T-helper 17 cell (primary cell): ENCODE data around the gene FAM110A. TPM values are rescaled to one million over a fixed set of nuclear protein-coding genes. Genes with fewer than 3 reads are reported as not detected.

Experiments
- ATAC-seq: fragments of 150-1000 bp; cut with Tn5 transposase; 2 replicates; pipeline ENCODE4 v1.10.0; 2021; ENCODE audit warnings: mild to moderate bottlenecking, moderate library complexity
- DNase-seq, 3 donors: peaks; one replicate each; pipeline versions ENCODE4 v3.0.0 to v3.0.0-alpha.2; 2020 to 2021
- H3K9me3 ChIP-seq: one replicate; pipeline ENCODE4 v1.7.0; 2013; ENCODE audit warnings: low read length, mild to moderate bottlenecking; ENCODE audit not compliant: control insufficient read depth, poor library complexity, severe bottlenecking
- H3K27ac Mint-ChIP-seq: one replicate; pipeline ENCODE4 v1.8.0; 2022; ENCODE audit warnings: mild to moderate bottlenecking, moderate library complexity, mixed read lengths
- H3K27me3 Mint-ChIP-seq: one replicate; pipeline ENCODE4 v1.8.0; 2022; ENCODE audit warnings: mixed read lengths
- H3K36me3 Mint-ChIP-seq: one replicate; pipeline ENCODE4 v1.8.0; 2022; ENCODE audit warnings: low read depth, mixed read lengths
- H3K4me1 Mint-ChIP-seq: one replicate; pipeline ENCODE4 v1.8.0; 2022; ENCODE audit warnings: mild to moderate bottlenecking, mixed read lengths
- H3K4me3 Mint-ChIP-seq: one replicate; pipeline ENCODE4 v1.8.0; 2022; ENCODE audit warnings: mild to moderate bottlenecking, moderate library complexity, mixed read lengths
- total RNA-seq, 4 donors: library from RNA in 2 of 4; stranded (reverse) in 2 of 4; gene quantifications; one replicate each; pipeline ENCODE4 v1.2.3 and lab custom pipeline; 2022 to 2026

The FAM110A gene
- total RNA-seq, 2 donors from 2014 or later, result 14.1 to 35.1 TPM

DNA sequence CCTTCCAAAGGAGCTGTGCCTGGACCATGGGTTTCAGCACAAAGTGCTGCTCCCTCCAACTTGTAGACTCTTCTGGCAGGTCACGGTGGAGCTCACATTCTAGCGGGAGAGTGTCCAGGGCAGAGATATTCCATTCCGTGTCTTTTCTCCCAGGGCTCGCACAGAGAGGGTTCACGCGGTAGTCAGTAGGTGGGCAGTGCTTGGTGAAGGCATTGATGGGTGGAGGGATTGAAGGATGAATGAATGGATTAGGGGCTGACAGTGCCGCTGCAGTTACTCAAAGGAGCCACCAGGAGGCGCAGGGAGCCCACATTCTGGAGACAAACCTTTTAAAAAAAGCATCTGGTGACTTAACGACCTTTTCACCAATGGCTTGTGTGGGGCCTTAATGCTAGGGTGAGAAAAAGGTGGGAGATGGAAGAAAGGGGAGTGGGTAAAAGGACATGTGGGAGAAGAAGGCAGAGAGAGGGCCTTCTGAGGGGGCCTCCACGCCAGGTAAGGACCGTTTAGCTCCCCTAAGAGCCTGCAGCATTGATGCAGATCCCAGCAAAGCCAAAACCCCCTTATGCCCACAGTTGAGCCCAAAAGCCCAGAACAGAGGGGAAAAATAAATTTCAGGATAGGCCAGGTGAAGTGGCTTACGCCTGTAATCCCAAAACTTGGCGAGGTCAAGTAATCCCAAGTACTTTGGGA lies 17.5 kb upstream of the FAM110A start:
- peaks cover 3% of the 10 kb centered on the region for H3K36me3 Mint-ChIP-seq
- H3K4me1 Mint-ChIP-seq, result peaks cover 12% of the 10 kb centered on the region
- H3K4me3 Mint-ChIP-seq, result peak overlapping the region; percentile 33
- ATAC-seq (peak; percentile 63), DNase-seq (peak; percentile 50 to 57 (median 56))
- peaks cover 44% of the 10 kb centered on the region for H3K27me3 Mint-ChIP-seq
- H3K9me3 ChIP-seq, result no peaks in the 10 kb centered on the region
- peak overlapping the region; percentile 61 for H3K27ac Mint-ChIP-seq

- no peak for DNase-seq
- no peaks in the 10 kb centered on the region for H3K9me3 ChIP-seq
- Mint-ChIP-seq H3K4me3 (no peak overlapping the region), H3K27me3 (peaks cover 27% of the 10 kb centered on the region), H3K4me1 (peaks cover 15% of the 10 kb centered on the region), H3K36me3 (no peaks in the 10 kb centered on the region), H3K27ac (no peak overlapping the region)
- ATAC-seq, result no peak
Measured at GRCh38 chr20:818001-818664, 15.4 kb upstream of the FAM110A start.

- no peaks in the 10 kb centered on the region for H3K9me3 ChIP-seq
- peaks cover 16% of the 10 kb centered on the region for H3K27me3 Mint-ChIP-seq
- H3K36me3 Mint-ChIP-seq, result no peaks in the 10 kb centered on the region
- ATAC-seq (no peak), DNase-seq (no peak)
- peak overlapping the region; percentile 73 for H3K27ac Mint-ChIP-seq
- peaks cover 15% of the 10 kb centered on the region for H3K4me1 Mint-ChIP-seq
- H3K4me3 Mint-ChIP-seq, result no peak overlapping the region
Measured at GRCh38 chr20:819680-820322, 13.7 kb upstream of the FAM110A start.

DNA sequence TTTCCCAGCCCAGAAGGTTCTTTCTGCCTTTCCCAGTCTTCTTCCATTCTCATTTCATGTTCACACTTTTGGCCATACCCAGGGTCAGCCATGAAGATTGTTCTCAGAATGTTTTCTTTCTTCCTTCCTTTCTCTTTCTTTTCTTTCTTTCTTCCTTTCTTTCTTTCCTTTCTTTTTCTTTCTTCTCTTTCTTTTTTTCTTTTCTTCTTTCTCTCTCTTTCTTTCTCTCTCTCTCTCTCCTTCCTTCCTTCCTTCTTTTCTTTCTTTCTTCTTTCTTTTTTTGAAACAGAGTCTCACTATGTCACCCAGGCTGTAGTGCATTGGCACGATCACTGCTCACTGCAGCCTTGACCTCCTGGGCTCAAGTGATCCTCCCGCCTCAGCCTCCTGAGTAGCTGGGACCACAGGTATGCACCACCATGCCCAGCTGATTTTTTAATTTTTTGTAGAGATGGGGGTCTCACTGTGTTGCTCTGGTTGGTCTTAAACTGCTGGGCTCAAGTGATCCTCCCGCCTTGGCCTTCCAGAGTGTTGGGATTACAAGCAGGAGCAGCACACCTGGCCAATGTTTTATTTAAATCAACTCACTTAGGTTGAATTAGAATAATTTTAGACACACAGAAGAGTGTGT lies 13.1 kb upstream of the FAM110A start:
- H3K9me3 ChIP-seq, result no peaks in the 10 kb centered on the region
- Mint-ChIP-seq H3K4me3 (no peak overlapping the region), H3K27me3 (peaks cover 9% of the 10 kb centered on the region), H3K27ac (no peak overlapping the region), H3K36me3 (no peaks in the 10 kb centered on the region), H3K4me1 (peaks cover 15% of the 10 kb centered on the region)
- no peak for DNase-seq
- no peak for ATAC-seq

- Mint-ChIP-seq H3K27me3 (peaks cover 2% of the 10 kb centered on the region), H3K36me3 (no peaks in the 10 kb centered on the region), H3K27ac (peak overlapping the region; percentile 62), H3K4me1 (peaks cover 10% of the 10 kb centered on the region), H3K4me3 (no peak overlapping the region)
- DNase-seq, result no peak
- H3K9me3 ChIP-seq, result no peaks in the 10 kb centered on the region
- no peak for ATAC-seq
Measured at GRCh38 chr20:821046-821730, 12.3 kb upstream of the FAM110A start.

- no peaks in the 10 kb centered on the region for H3K9me3 ChIP-seq
- Mint-ChIP-seq H3K36me3 (no peaks in the 10 kb centered on the region), H3K4me1 (peaks cover 10% of the 10 kb centered on the region), H3K27me3 (no peaks in the 10 kb centered on the region), H3K4me3 (no peak overlapping the region), H3K27ac (peak overlapping the region; percentile 62)
- no peak for DNase-seq
- ATAC-seq, result no peak
Measured at GRCh38 chr20:821731-822065, 11.8 kb upstream of the FAM110A start.

DNA sequence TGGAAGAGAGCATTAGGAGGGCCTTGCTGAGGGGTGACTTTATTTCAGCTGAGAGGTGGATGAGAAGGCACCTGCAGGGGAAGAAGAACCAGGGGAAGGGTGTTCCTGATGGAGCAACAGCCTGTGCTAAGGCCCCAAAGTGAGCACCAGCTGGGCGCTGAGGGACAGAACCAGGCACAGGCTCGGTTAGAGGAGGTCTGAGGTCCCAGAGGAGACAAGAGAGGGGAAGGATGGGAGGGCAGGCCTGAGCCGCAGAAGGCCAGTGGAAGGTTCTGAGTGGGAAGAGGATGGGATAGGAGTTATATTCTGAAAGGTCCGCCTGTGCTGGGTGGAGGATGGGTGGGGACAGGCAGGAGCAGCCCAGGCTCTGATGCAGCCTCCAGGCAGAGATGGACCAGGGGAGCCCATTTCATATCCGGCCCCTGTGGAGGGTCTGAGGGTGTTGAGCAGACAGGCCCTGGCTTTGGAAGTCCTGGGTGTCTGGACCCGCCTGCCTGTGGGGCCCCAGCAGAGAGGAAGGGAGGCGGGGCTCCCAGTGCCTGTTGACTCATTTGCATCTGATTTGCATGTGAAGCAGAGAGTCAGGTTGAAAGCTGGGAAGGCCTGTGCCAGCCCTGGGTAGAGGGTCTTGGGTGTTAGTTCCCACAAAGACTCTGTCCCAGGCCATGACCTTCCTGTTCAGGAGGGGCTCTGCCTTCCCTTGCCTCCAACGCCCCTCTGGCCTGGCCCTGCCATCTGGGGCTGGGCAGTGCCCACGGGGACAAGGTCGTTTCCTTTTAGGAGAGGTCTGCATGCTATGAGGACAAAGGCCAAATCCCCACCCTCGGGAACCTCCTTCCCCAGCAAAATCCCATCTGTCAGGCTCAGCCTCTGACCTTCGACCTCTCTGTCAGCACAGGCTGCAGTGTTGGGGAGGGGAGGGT lies 10.6 kb upstream of the FAM110A start:
- H3K9me3 ChIP-seq, result no peaks in the 10 kb centered on the region
- Mint-ChIP-seq H3K36me3 (no peaks in the 10 kb centered on the region), H3K27ac (peak overlapping the region; percentile 62), H3K4me1 (peaks cover 10% of the 10 kb centered on the region), H3K4me3 (no peak overlapping the region), H3K27me3 (no peaks in the 10 kb centered on the region)
- ATAC-seq (no peak), DNase-seq (no peak)

DNA sequence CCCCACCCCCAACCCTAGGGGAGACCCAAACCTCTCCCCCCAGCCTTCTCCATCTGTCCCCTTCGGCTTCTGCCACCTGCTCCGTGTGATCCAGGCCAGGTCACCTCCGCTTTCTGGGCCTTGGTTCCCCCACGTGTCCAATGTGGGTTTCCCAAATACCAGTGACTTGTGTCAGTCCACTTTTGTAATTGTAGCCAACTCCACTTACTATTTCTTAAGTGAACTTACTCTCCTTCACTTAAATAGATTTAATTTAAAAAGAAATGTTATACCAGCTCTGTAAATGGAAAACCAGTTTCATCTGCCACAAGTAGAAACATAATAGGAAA lies 10.0 kb upstream of the FAM110A start:
- no peak overlapping the region for H3K4me3 Mint-ChIP-seq
- no peak for ATAC-seq
- H3K9me3 ChIP-seq, result no peaks in the 10 kb centered on the region
- H3K27me3 Mint-ChIP-seq, result no peaks in the 10 kb centered on the region
- H3K4me1 Mint-ChIP-seq, result peaks cover 10% of the 10 kb centered on the region
- DNase-seq, result no peak
- no peak overlapping the region for H3K27ac Mint-ChIP-seq
- H3K36me3 Mint-ChIP-seq, result no peaks in the 10 kb centered on the region

GRCh38 chr20:824490-824889 lies 9.0 kb upstream of the FAM110A start:
- Mint-ChIP-seq H3K36me3 (no peaks in the 10 kb centered on the region), H3K27ac (no peak overlapping the region), H3K27me3 (no peaks in the 10 kb centered on the region), H3K4me3 (no peak overlapping the region), H3K4me1 (peaks cover 9% of the 10 kb centered on the region)
- ATAC-seq (no peak), DNase-seq (no peak)
- H3K9me3 ChIP-seq, result no peaks in the 10 kb centered on the region

DNA sequence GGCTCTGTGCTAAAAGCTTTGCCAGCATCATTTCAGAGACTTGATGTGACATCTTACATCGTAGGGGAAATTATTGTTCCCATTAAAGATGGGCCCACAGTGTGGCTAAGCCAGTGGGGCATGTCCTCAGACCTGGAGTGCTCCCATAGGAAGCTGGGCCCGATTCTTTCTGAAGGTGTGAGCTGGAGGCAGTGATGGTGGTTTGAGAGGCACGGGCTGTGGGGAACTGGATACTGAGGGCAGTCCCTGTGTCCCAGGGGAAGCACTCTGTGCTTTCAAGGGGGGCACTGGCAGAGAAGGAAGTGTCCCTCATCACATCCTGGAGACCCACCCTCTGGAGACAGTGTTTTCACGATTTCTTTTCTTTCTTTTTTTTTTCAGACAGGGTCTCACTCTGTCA lies 8.6 kb upstream of the FAM110A start:
- Mint-ChIP-seq H3K4me3 (no peak overlapping the region), H3K4me1 (peaks cover 7% of the 10 kb centered on the region), H3K27ac (no peak overlapping the region), H3K27me3 (no peaks in the 10 kb centered on the region), H3K36me3 (no peaks in the 10 kb centered on the region)
- DNase-seq, result no peak
- no peak for ATAC-seq
- no peaks in the 10 kb centered on the region for H3K9me3 ChIP-seq

DNA sequence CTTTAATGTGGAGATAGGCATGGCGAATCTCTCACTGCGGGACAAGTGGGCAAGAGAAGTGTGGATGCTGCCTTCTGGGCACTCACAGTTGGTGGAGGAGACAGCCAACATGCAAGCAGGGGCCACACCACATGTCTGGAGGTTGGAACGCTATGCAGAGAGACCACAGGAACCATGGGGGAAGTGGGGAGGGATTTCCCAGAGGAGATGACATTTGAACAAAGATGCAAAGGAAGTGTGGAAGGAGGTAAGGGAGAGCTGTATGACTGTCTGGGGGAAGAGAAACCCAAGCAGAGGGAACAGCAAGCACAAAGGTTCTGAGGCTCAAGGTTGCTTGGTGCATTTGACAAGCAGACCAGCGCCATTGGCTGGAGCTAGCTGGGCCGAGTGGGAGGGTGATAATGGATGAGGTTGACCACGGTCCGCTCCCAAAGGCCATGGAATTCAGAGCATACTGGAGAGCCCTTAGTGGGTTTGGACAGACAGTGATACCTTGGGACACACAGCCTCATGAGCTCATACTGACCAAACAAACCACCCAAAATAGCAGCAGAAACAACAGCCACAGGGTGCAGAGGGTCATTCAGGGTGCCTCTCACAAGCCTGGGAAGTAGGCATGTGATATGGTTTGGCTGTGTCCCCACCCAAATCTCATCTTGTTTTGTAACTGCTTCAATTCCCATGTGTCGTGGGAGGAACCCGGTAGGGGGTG lies 7.6 kb upstream of the FAM110A start:
- no peak for DNase-seq
- peak overlapping the region; percentile 16 for H3K27ac Mint-ChIP-seq

More for the DNA sequence above, 7.6 kb upstream of the FAM110A start:
- Mint-ChIP-seq H3K4me3 (no peak overlapping the region), H3K27me3 (no peaks in the 10 kb centered on the region), H3K36me3 (no peaks in the 10 kb centered on the region), H3K4me1 (peaks cover 3% of the 10 kb centered on the region)
- no peaks in the 10 kb centered on the region for H3K9me3 ChIP-seq
- no peak for ATAC-seq
